Stimulated activated CD4-positive, alpha-beta T cell treated with anti-CD3 and anti-CD28 coated beads, Interleukin-2, amount 100 ng/mL, for 24 hours (primary cell): ENCODE data around the gene KRTAP27-1.
A peak's percentile ranks its signal among the peaks of the same experiment; 100 is the strongest.

Source experiments
- DNase-seq, 2 donors: peaks; one replicate each; pipeline ENCODE4 v3.0.0-alpha.2; 2020

Gene KRTAP27-1, protein sequence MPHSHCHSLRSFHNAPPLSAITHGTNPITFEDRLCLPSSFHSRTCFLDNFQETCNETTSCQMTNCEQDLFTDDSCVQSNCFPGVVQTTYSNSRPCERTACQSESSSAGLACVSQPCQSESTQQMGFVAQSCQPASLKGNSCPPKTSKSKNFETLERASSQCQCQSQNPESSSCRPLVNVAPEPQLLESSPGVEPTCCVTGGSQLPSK

DNA sequence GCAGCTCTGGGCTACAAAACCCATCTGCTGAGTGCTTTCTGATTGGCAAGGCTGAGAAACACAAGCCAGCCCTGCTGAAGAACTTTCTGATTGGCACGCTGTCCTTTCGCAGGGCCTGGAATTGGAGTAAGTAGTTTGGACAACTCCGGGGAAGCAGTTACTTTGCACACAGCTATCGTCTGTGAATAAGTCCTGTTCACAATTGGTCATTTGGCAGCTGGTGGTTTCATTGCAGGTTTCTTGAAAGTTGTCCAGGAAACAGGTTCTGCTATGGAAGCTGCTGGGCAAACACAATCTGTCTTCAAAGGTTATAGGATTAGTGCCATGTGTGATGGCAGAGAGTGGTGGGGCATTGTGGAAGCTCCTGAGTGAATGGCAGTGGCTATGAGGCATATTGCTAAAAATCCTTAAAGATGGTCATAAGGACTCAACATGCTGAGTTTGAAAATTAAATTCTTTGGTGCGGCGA, at the start of gene KRTAP27-1:
Gene KRTAP27-1 (minus strand): TSS at position 419 of the 469 bp plus-strand sequence. CDS start 26 bp downstream, at position 393.
- DNase-seq, result no peak

DNA sequence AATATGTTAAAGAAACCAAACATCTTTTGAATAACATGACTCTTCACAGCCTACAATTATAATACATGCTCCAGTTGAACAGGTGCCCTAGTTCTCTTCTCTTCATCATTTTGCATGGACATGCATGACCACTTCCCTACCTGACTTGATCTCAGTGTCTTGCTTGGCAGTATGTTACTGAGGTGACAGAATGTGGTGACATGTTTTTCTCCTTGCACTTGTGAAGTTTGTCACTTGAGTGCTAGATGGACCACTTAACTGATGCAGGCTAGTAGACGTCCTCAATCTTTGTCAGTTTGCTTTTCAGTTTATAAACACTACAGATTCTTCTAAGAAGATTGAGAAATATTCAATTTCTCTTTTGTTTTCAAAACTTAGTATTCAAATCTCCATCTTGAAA, 44.7 kb upstream of the KRTAP27-1 start:
- DNase-seq, result no peak

DNA sequence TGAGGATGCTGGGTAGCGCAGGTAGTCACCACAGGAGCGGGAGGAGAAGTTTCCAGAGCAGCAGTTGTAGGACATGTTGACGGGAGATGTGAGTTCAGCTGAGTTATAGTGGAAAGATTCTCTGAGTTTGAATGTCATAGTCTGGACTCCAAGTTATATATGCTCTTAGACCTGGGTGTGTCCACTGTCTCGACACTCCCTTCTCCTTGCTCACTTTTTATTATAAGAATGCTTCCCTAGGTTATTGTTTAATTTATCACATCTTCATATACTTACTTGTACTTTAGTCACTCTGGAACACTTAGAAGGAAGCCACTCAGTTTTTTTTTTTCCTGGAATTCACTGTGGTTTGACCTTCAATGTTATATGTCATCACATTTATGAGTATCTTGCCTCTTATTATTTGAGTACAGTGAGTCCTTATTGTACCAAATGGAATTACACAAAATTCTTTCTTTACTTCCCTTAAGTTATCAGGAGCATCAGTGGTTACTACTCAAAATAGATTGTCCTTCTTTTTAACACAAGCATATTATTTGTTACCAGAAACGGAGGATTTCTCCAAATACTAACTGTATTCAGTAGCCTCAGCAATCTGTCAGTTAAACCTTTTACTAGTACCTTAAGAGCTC, 34.8 kb upstream of the KRTAP27-1 start, which contains the start of gene KRTAP13-2:
Gene KRTAP13-2 (minus strand): TSS at position 133 of the 632 bp plus-strand sequence. CDS start 58 bp downstream, at position 75.
- no peak for DNase-seq

DNA sequence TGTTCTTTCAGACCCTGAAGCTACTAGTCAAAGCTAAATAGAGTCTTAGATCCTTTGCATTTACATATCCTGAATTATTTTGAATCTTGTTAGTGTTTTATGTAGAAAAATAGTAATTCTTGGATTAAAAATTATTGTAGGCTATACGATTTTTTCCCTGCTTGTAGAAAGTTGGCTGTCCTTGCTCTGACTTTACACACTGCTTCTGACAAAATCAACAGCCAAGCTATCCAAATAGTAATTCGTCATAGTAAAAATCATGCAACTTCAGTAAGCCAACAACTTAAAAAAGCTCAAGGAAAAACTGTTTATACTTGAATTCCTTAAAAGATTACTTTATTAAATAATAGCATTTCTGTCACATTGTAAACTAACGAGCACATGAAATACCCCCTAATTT, 18.4 kb upstream of the KRTAP27-1 start:
- DNase-seq, result no peak

DNA sequence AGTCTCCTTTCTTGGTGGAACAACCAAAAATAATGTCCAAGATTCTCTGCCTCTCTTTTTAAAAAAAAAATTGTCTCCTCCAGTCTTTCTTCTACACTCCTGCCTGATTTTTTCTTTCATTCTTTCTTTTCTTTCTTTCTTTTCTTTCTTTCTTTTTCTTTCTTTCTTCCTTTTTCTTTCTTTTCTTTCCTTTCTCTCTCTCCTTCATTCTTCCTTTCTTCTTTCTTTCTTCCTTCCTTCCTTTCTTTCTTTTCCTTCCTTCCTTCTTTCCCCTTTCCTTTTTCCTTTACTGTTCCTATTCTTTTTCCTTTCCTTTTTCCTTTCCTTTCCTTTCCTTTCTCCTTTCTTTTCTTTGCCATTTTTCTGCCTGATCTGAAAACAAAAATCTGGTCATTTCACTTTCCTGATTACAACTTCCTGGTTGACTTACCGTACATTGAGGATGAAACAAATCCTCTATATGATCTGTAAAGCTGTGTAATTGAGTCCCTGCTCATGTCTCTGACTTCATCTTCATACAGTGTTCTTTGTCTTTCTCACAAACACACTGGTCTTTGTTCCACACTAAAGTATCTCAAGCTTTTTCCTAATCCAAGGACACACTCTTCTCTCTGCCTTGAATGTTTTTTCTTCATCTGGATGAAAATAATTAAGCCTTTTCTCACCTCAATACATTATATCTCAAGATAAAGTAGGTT, 17.0 kb upstream of the KRTAP27-1 start:
- DNase-seq, result no peak

DNA sequence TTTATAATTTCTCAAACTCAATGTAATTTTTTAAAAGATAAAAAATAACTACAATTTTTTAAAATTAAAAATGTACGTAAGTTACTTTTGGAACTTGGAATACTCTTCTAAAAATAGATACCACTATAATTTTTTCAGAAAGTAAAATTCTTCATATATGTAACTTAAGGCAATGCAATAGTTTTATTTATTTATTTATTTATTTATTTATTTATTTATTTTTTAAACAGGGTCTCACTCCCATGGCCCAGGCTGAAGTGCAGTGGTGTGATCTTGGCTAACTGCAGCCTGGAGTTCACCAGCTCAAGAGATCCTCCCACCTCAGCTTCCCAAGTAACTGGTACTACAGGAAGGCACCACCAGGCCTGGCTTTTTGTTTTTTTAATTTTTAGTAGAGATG, 14.0 kb upstream of the KRTAP27-1 start:
- no peak for DNase-seq

DNA sequence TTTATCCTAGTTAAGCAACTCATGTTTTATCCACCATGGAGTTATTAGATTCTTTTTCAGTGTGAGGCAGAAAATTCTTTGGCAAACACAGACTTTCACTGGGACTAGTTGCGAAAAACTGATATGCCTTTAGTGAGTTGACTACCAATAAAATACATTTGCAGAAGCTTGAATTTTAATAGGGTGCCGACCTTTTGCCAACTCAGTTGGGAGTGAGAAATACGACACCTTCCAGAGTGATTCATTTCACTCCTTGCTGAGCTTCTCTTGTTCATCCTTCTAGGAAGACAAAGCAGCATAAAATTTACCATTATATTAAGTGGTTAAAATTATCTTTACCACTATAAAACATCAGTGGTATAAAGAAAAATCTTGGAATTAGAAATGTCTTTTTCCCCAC, 12.1 kb upstream of the KRTAP27-1 start:
- no peak for DNase-seq

DNA sequence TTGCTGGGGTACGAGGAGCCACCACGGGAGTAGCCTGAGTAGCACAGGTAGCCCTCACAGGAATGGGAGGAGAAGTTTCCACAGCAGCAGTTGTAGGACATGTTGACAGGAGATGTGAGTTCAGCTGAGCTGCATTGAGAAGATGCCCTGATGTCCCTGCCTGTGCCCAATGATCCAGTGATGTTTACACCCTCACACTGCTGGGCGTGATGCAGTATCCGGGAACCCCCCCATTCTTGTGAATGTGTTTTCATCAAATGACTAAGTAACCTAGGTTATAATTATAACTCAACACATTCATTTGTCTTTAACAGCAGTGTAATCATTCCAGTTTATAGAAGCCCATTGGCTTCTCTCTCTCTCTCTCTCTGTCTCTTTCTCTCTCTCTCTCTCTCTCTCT, 11.0 kb upstream of the KRTAP27-1 start, which contains the start of gene KRTAP23-1:
Gene KRTAP23-1 (minus strand): TSS at position 101 of the 400 bp plus-strand sequence. CDS start 0 bp downstream, at position 101.
- DNase-seq, result no peak

DNA sequence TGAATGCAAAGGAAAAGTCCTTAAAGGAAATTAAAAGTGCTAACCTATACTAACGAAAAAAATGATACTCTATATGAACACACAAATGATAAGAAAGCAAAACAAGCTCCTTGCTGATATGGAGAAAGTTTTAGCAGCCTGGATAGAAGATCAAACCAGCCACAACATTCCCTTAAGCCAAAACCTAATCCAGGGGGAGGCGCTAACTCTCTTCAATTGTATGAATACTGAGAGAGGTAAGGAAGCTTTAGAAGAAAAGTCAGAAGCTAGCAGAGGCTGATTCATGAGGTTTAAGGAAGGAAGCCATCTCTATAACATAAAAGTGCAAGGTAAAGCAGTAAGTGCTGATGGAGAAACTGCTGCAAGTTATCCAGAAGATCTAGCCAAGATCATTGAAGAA, 7.5 kb upstream of the KRTAP27-1 start:
- DNase-seq, result no peak

DNA sequence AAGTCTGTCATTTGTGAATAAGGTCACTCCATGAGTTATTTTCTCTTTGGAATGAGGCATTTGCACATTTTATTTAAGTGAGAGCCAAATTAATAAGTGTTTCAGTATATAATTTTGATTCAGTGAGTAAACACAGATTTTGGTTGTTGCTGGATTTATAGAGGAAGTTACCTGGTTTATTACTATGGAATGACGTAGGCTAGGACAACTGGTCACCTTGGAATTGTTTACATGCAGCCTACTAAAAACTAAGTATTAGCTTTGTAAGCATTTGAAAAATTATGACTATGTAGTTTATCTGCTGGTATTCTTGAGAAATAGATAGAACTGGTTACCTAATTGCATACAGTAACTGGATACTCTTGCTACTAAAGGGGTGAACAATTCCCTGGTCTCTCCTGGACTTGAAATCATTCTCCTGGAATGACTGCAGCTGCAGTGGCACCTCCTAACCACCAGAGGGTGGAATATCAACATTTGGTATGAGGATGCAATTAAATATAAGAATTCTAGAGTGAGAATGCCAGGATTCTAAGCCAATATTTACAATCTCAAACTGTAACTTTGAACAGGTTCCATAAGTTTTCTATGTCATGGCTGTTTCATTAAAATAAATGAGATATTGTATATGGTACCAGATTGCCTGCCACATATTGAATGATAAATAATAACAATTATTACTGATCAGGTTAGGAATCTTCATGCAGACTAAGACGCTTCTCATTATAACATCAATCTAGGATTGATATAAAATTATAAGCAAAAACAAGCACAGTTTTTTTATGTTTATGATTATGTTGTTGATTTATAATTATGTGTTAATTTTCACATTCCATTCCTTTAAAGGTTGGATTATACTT, 3.5 kb upstream of the KRTAP27-1 start:
- peak; percentile 47 to 52 for DNase-seq

DNA sequence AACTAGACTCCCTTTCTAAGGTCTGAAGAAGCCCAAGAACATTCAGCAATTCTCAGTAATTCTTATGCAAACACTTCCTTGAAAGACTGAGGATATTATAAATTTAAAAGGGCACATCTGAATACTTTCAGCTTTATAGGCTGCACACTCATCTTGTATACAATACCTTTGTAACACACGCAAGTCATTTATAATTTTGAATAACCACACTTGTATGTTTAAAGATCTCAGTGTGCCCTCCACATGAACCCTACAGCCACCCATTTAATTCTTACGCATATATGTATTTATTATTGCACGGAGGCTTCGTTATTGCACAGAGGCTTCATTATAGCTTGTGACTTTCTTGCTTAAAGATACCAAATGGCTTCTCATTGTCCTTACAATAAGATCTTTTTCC, 1.2 kb upstream of the KRTAP27-1 start:
- no peak for DNase-seq

DNA sequence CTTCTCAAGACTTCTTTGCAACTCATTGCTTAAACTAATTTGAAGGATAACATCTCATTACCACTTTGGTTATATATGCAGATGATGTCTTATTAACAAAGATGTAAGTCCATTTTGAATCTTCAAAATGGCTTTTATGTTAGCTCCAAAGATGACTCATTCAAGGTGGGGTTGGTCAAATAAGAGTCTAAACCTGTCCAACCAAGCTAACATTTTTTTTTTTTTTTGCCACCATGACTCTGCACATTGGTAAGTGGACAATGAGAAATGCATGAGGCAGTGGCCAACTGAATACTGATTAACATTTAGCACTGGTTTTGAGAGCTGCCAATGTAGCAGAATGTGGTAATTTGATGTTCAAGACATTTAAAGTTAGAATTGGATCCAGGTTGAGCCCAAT, 278 bp upstream of the KRTAP27-1 start:
- no peak for DNase-seq

DNA sequence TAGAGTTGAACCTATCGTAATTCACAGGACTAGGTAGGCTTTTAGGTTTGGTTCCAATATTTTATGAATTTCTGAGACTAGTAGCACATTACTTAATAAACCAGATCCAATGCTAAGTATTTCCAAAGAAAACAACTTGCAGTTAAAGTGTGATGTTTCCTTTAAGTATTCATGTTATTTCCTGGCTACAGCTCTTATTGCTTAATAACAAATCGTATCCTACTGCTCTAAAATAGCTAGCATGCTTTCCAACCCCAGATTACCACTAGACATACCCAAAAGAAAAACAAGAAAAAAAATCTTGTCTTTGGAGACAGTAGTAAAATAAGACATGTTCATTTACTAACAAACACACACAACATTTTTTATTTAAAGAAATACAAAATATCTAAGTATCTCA, 898 bp downstream of the KRTAP27-1 start:
- DNase-seq, result no peak

DNA sequence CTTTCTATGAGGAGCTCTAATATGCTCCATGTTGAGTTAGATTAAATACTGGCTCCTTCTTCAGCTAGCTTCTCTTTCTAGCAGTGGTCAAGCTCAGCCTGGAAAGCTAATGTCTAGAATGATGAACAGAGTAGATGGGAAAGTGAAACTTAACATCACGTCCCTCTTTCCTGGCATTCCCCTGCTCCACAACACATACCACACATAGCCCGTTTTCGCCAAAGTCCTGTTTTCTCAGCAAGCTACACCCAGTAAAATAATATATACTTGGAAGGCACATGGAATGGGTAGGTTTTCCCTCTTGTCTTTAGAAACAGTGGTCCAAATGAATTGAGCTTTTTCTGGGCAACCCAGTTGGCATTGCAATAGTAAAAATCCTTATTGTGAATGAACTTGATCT, 3.8 kb downstream of the KRTAP27-1 start:
- no peak for DNase-seq

DNA sequence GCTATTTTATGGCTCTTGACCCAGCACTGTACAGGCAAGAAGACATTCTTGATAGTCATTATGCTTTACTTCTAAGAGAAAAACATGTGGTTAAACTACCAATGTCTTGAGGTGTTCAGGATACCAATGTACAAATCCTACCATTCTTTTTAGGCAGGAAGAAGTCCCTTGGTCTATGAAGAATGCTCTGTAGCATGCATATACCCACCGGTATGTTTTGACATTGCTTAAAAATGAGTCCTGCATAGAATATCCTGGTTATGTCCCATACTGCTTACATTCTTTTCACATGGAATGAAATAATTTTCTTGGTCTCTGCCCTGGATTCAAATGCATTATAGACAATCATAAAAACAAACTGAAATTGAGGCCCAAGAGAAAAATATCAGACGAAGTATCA, 4.8 kb downstream of the KRTAP27-1 start:
- no peak for DNase-seq

DNA sequence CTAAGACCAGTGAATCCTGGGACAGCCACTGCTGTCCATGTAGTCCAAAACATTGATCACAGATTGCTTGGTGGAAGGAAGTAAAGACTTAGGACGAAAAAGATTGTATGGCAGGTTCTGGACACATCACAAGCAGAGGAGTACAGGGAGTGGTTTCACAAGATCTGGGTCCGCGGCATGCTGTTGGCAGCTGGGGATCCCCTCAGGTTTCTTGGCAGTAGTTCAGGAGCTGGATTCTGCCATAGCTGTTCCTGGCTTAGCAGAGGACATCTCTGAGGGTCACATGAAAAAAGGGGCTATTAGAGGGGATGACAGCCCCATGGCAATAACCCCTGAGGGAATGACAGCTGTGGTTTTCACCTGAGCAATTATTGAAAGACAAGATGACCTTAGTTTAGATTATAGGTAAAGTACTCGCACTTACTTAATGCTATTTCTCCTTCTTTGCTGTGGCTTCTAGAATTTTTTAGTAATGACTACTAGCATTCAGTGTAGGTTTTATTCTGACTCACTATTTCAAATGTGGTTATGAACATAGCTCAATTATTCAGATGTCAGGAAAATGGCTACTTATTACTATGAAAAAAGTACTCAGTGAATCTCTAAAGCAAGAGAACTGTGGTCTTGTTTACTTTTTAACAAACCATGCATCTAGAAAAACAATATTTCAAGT, 8.2 kb downstream of the KRTAP27-1 start:
- no peak for DNase-seq

DNA sequence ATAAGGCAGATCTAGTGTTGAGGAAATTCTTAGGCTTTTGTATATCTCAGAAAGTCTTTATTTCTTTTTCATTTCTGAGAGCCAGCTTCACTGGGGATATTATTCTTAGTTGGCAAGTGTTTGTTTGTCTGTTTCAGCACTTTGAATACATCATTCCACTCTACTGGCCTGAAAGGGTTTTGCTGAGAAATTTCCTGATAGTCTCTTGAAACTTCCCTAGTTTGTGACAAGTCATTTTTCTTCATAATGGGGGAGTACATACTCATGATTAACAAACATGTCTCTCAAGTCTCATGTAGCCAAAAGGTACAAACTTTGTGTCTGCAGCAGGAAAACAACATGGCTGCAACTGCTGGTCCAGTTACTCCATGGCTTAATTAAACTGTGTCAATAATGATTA, 11.1 kb downstream of the KRTAP27-1 start:
- no peak for DNase-seq

DNA sequence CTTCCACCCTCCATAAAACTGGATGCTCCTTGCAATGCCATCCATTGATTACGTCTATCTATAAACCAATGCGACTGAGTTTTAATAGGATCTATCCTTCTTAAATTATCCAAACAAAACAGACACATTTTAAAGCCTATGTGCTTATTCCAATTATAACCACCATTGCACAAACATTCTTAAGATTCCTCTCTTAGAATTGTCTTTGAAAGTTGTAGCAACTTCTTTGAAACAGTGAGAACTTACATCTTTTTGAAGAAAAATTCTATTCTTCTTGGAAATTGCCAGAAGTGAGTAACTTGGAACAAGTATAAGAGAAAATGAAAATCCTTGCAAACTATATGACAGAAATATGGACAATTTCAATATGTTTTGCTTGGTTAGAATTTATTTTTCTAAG, 17.3 kb downstream of the KRTAP27-1 start, which contains the start of gene KRTAP26-1:
Gene KRTAP26-1 (minus strand): TSS at position 101 of the 400 bp plus-strand sequence. CDS start 280 bp downstream, outside the sequence.
- DNase-seq, result no peak

DNA sequence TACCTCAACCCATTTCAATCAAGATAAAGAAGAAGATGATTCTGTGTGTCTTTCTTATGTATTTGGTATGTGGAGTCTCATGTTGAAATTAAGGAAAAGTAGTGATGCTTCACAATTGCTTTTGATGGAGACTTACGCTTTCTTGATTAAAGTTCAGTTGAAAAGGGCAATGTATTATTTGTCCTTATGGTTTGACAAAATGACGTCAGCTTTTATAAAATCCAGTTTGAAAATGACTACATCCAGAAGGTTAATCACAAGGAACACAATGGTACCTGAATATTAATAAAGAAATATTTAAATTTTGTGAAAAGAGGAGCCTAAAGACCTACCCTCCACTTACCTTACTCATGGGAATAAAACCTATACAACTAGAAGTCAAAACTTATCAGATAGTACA, 21.8 kb downstream of the KRTAP27-1 start:
- DNase-seq, result no peak

DNA sequence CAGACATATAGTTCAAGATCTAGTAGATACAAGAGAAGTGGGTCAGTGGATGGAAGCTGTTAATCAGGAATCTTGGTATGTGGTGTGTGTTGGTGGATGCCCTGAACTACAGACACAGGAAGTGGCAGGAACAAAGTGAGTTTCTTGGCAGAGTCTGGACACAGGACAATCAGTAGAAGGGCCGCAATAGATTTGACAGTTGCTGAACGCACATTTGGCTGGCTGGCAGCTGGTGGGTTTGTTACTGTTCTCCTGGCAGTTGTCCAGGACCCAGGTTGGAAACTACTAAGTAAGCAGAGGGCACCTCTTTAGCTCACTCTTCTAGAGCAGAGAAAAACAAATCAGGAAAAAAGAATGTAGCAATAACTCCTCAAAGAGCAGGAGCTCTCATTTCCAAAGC, 30.6 kb downstream of the KRTAP27-1 start:
- DNase-seq, result no peak

DNA sequence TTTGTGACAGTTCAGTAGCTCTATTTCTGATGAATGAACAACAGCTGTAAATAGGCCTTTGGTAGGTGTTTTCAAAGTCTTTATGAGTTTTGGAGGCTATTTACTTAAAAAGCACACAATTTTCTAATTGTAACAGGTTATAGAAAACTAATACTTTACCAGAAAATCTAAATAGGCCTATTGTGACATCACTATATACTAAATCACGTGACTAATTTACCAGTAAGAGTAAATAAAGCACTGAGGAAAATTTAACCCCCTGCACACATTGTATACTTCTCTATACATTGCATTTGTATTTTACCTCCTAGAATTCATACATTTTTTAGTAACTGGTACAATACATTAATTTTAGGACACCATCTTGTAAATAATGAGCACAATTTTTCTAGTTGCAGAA, 32.4 kb downstream of the KRTAP27-1 start:
- no peak for DNase-seq

DNA sequence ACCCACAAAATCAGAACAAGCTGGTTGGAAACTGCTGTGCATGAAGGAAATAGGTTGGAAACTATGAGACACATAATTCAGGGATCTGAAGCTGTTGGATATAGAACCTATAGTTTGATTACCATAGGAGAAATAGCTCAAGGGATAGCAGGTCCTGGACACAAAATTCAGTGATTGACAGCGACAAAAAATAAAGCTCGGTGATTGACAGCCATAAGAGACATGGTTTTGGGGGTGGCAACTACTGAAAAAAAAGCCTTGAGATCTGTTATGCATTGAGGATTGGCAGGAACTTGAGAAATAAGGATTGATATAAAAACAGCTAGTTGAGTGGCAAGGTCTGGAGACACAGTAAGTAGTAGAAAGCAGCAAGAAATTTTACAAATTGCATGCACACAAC, 48.3 kb downstream of the KRTAP27-1 start, which contains the start of gene KRTAP25-1:
Gene KRTAP25-1 (minus strand): TSS at position 300 of the 400 bp plus-strand sequence. CDS start 24 bp downstream, at position 276.
- DNase-seq, result no peak
